22Rv1 (cell line): Measurements from ENCODE around the gene WFDC13.

Source experiments
- ZFX ChIP-seq: fragments of 450-650 bp; IDR thresholded peaks from 2 replicates; pipeline ENCODE4 v1.6.1; 2017; ENCODE audit warnings: antibody characterized with exemption, borderline replicate concordance
- TF ChIP-seq, protein P1 (sequence below): fragments of 450-650 bp; IDR thresholded peaks from 2 replicates; pipeline ENCODE4 v1.5.1; 2017; ENCODE audit warnings: mild to moderate bottlenecking

DNA sequence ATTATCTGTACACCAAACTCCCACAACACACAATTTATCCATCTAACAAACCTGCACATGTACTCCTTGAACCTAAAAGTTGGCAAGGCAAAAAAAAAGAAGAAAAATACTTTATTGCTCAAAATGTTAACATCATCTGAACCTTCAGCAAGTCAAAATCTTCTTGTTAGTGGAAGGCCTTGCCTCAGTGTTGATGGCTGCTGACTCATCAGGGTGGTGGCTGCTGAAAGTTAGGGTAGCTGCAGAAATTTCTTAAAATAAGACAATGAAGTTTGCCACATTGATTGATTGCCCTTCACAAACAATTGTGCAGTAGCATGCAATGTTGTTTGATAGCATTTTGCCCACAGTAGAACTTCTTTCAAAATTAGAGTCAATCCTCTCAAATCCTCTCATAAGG is 29.1 kb upstream of the WFDC13 start:
- TF ChIP-seq, protein P1, sequence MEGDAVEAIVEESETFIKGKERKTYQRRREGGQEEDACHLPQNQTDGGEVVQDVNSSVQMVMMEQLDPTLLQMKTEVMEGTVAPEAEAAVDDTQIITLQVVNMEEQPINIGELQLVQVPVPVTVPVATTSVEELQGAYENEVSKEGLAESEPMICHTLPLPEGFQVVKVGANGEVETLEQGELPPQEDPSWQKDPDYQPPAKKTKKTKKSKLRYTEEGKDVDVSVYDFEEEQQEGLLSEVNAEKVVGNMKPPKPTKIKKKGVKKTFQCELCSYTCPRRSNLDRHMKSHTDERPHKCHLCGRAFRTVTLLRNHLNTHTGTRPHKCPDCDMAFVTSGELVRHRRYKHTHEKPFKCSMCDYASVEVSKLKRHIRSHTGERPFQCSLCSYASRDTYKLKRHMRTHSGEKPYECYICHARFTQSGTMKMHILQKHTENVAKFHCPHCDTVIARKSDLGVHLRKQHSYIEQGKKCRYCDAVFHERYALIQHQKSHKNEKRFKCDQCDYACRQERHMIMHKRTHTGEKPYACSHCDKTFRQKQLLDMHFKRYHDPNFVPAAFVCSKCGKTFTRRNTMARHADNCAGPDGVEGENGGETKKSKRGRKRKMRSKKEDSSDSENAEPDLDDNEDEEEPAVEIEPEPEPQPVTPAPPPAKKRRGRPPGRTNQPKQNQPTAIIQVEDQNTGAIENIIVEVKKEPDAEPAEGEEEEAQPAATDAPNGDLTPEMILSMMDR: no peak
- no peak for TF ChIP-seq ZFX
